SU-DHL-6 (cell line): ENCODE results near the gene NPIPB13.
"Not testable (repeated sequence)": the region's sequence is repeated elsewhere in the genome, so short reads cannot be mapped to it uniquely, and the experiment has no call there.

Experiments used
- EZH2phosphoT487 ChIP-seq: fragments of 200-600 bp; sonication (generic), shearing (Covaris generic); conservative IDR thresholded peaks from 2 replicates; pipeline ENCODE4 v1.6.1; 2018; ENCODE audit warnings: mild to moderate bottlenecking, antibody characterized with exemption, low read length, moderate library complexity, mixed read lengths
- TF ChIP-seq, protein P1 (sequence below): fragments of 200-600 bp; sonication (generic); IDR thresholded peaks from one replicate; pipeline ENCODE4 v1.5.1; 2017; ENCODE audit warnings: antibody characterized with exemption, mild to moderate bottlenecking, low read length, moderate library complexity; ENCODE audit not compliant: insufficient read depth, poor library complexity, severe bottlenecking

DNA sequence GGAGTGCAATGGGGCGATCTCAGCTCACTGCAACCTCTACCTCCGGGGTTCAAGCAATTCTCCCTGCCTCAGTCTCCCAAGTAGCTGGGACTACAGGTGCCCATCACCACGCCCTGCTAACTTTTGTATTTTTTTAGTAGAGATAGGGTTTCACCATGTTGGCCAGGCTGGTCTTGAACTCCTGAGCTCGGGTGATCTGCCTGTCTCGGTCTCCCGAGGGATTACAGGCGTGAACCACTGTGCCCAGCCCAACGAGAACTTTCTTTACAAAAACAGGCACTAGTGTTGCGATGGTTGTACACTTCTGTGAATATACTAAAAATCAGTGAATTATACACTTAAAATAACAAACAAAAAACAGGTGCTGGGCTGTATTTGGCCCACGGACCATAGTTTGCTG lies 34.1 kb upstream of the NPIPB13 start:
- TF ChIP-seq, protein P1, sequence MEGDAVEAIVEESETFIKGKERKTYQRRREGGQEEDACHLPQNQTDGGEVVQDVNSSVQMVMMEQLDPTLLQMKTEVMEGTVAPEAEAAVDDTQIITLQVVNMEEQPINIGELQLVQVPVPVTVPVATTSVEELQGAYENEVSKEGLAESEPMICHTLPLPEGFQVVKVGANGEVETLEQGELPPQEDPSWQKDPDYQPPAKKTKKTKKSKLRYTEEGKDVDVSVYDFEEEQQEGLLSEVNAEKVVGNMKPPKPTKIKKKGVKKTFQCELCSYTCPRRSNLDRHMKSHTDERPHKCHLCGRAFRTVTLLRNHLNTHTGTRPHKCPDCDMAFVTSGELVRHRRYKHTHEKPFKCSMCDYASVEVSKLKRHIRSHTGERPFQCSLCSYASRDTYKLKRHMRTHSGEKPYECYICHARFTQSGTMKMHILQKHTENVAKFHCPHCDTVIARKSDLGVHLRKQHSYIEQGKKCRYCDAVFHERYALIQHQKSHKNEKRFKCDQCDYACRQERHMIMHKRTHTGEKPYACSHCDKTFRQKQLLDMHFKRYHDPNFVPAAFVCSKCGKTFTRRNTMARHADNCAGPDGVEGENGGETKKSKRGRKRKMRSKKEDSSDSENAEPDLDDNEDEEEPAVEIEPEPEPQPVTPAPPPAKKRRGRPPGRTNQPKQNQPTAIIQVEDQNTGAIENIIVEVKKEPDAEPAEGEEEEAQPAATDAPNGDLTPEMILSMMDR: not testable (repeated sequence)
- not testable (repeated sequence) for TF ChIP-seq EZH2phosphoT487
